Esophagus (tissue), 2 donors: ENCODE data around the gene MAP2K5. TPM values are rescaled to one million over a fixed set of nuclear protein-coding genes. Genes with fewer than 3 reads are reported as not detected.

Source experiments
- H3K27ac ChIP-seq, 2 donors: one replicate each; pipeline ENCODE4 v1.5.1; 2013; ENCODE audit warnings: low read depth in 2 of 2, mild to moderate bottlenecking in 2 of 2, inconsistent platforms in 1 of 2, low read length in 1 of 2, moderate library complexity in 1 of 2
- H3K27me3 ChIP-seq, 2 donors: one replicate each; pipeline ENCODE4 v1.6.1; 2013; ENCODE audit warnings: low read length in 2 of 2, control low read depth in 1 of 2, mild to moderate bottlenecking in 1 of 2; ENCODE audit not compliant: insufficient read depth in 2 of 2, control insufficient read depth in 1 of 2
- H3K36me3 ChIP-seq, 2 donors: one replicate each; pipeline ENCODE4 v1.6.1; 2013; ENCODE audit warnings: low read length in 1 of 2; ENCODE audit not compliant: control insufficient read depth in 2 of 2, insufficient read depth in 2 of 2
- H3K4me1 ChIP-seq, 2 donors: one replicate each; pipeline ENCODE4 v1.6.1; 2013; ENCODE audit warnings: low read length in 1 of 2; ENCODE audit not compliant: control insufficient read depth in 2 of 2, insufficient read depth in 2 of 2
- H3K4me3 ChIP-seq, 2 donors: one replicate each; pipeline ENCODE4 v1.5.1; 2013; ENCODE audit warnings: low read length in 2 of 2, mild to moderate bottlenecking in 2 of 2, low read depth in 1 of 2, moderate library complexity in 1 of 2
- H3K9me3 ChIP-seq, 2 donors: one replicate each; pipeline ENCODE4 v1.6.1; 2013; ENCODE audit warnings: mild to moderate bottlenecking in 2 of 2, low read depth in 1 of 2, low read length in 1 of 2, moderate library complexity in 1 of 2; ENCODE audit not compliant: control insufficient read depth in 2 of 2, insufficient read depth in 1 of 2
- WGBS, 2 donors: extraction: QIAGEN DNeasy Blood & Tissue Kit; methylation state at CpG; one replicate each; pipeline ENCODE4 v1.1.7; 2013; 5-methylcytosine and 5-hydroxymethylcytosine counted together
- polyA plus RNA-seq, 2 donors: library from polyadenylated mRNA; stranded (reverse); fragments of 200-250 nt; gene quantifications; one replicate each; pipeline ENCODE4 v1.2.3, GENCODE V29; 2013
- donor health status: healthy with polysubstance abuse.
- donor health status: Bipolar disorder and iron deficiency.

MAP2K5 gene
- polyA plus RNA-seq, 2 donors: 3.2 to 5.0 TPM

DNA sequence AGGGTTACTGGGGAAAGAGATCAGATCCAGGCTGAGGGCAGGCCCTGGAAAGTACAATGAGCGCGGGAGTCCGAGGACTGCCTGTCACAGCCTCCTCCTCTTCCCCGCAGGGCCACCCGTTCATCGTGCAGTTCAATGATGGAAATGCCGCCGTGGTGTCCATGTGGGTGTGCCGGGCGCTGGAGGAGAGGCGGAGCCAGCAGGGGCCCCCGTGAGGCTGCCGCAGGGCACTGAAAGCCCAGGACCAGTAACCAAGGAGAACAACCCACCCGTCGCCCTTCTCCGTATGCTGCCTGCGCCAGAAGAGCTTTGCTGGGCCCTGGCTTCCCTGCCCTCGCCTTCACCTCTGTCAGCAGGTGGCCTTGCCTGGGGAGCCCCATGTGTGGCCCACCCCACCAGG is 264.0 kb downstream of the MAP2K5 start:
- Histone ChIP-seq H3K9me3 (no peaks in the 10 kb centered on the region), H3K36me3 (peaks cover 4 to 6% of the 10 kb centered on the region in 2 donors), H3K4me3 (no peak overlapping the region), H3K4me1 (peaks cover 0 to 6% of the 10 kb centered on the region in 2 donors), H3K27ac (no peak overlapping the region), H3K27me3 (no peaks in the 10 kb centered on the region)
- WGBS, 2 donors: 96 to 97% methylated on average over 18 of the region's 18 CpGs

DNA sequence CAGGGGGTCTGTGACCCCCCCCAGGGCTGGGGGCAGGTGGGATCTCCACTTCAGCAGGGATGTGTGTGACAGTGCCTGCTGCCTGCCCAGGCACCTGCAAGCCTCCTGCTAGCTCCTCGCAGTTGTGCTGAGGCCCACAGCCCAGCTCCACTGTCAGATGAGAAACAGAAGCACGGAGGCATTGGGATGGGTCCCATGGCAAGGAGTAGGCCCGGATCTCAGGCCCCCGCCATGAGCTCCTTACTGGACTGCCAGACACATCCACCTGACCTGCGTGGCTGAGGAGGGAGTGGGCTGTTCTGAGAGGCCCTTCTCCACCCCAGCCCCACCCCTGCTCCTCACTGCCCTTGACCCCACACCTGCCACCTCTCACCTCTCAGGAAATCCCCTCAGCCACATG is 264.6 kb downstream of the MAP2K5 start:
- Histone ChIP-seq H3K27ac (no peak overlapping the region), H3K36me3 (peaks cover 4 to 6% of the 10 kb centered on the region in 2 donors), H3K4me3 (no peak overlapping the region), H3K4me1 (peaks cover 0 to 6% of the 10 kb centered on the region in 2 donors), H3K27me3 (no peaks in the 10 kb centered on the region), H3K9me3 (no peaks in the 10 kb centered on the region)
- 90% methylated on average over 5 of the region's 5 CpGs for WGBS, 2 donors

DNA sequence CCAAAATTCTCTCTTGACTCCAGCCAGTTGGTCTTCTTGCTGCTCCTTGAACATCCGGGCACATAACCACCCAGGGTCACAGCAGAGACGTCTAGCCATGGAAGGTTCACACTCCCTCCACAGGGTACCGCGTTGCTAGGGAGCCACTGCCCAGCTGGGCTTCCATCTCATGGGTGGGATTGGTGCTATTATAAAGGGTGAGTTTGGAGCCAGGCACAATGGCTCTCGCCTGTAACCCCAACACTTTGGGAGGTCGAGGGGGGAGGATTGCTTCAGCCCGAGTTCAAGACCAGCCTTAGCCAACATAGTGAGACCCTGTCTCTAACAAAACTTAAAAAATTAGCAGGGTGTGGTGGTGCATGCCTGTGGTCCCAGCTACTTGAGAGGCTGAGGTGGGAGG is 265.3 kb downstream of the MAP2K5 start:
- WGBS, 2 donors: 96 to 97% methylated on average over 7 of the region's 7 CpGs
- Histone ChIP-seq H3K27me3 (no peaks in the 10 kb centered on the region), H3K4me3 (no peak overlapping the region), H3K27ac (no peak overlapping the region), H3K36me3 (peaks cover 4% of the 10 kb centered on the region in 2 donors), H3K4me1 (peaks cover 0 to 6% of the 10 kb centered on the region in 2 donors), H3K9me3 (no peaks in the 10 kb centered on the region)

DNA sequence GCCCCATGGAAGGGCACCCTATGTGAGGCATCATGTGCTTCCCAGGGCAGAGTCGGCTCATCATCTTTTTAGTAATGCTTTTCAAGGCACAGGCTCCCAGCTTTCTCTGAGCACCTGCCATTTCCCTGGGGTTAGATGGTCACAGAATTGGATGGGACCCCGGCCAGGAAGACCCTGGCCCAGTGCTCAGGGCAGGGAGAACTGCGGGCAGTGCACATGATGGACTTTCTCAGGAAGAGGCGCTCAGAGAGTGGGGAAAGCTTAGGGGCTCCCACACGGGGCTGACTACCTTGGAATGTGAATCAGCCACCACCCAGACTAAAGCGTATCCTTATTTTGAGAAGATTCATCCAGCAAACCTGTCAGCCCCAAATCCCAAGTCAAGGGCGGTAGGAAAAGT is 266.3 kb downstream of the MAP2K5 start:
- no peaks in the 10 kb centered on the region for H3K27me3 ChIP-seq
- H3K9me3 ChIP-seq: no peaks in the 10 kb centered on the region
- 87 to 92% methylated on average over 7 of the region's 7 CpGs for WGBS, 2 donors
- no peak overlapping the region for H3K4me3 ChIP-seq
- H3K36me3 ChIP-seq: peaks cover 4% of the 10 kb centered on the region in 2 donors
- no peak overlapping the region for H3K27ac ChIP-seq
- H3K4me1 ChIP-seq: peaks cover 0 to 6% of the 10 kb centered on the region in 2 donors

- 90 to 91% methylated on average over 5 of the region's 5 CpGs for WGBS, 2 donors
- Histone ChIP-seq H3K9me3 (no peaks in the 10 kb centered on the region), H3K4me1 (peaks cover 0 to 3% of the 10 kb centered on the region in 2 donors), H3K36me3 (peaks cover 4% of the 10 kb centered on the region in 2 donors), H3K27ac (no peak overlapping the region), H3K27me3 (no peaks in the 10 kb centered on the region), H3K4me3 (no peak overlapping the region)
These were observed 266.9 kb downstream of the MAP2K5 start for GRCh38 chr15:67809441-67809840.

- WGBS, 2 donors: 86% methylated on average over 6 of the region's 6 CpGs
- Histone ChIP-seq H3K4me3 (no peak overlapping the region), H3K36me3 (peaks cover 4% of the 10 kb centered on the region in 2 donors), H3K9me3 (peaks cover 0 to under 1% of the 10 kb centered on the region in 2 donors), H3K4me1 (no peaks in the 10 kb centered on the region), H3K27ac (no peak overlapping the region), H3K27me3 (no peaks in the 10 kb centered on the region)
These were observed 267.4 kb downstream of the MAP2K5 start for GRCh38 chr15:67809866-67810265.

DNA sequence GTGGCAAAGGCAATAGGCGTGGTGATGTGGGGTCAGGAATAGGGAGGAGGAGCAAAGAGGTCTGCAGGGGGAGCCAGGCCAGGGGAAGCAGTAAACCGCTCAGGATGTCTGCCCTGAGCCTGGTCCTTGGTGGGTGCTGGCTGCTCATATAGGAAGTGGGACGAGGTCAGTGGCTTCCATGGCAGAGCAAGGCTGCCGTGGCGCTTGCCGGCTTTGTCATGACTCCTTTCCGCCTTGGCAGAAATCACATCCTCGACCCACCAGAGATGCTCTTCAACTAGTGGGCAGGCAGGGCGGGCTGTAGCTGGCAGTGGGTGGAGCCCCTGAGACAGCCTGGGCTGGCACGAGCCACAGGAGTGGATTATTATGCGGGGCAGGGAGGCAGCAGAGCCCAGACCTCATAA is 269.7 kb downstream of the MAP2K5 start:
- H3K27me3 ChIP-seq: peaks cover 0 to 5% of the 10 kb centered on the region in 2 donors
- no peak overlapping the region for H3K4me3 ChIP-seq
- H3K36me3 ChIP-seq: peaks cover 0 to under 1% of the 10 kb centered on the region in 2 donors
- WGBS, 2 donors: 73 to 76% methylated on average over 11 of the region's 11 CpGs
- H3K9me3 ChIP-seq: peaks cover 0 to 5% of the 10 kb centered on the region in 2 donors
- no peak overlapping the region for H3K27ac ChIP-seq
- H3K4me1 ChIP-seq: no peaks in the 10 kb centered on the region

- H3K27ac ChIP-seq: no peak overlapping the region
- no peaks in the 10 kb centered on the region for H3K4me1 ChIP-seq
- H3K36me3 ChIP-seq: no peaks in the 10 kb centered on the region
- peaks cover 0 to 8% of the 10 kb centered on the region in 2 donors for H3K27me3 ChIP-seq
- no peak overlapping the region for H3K4me3 ChIP-seq
- H3K9me3 ChIP-seq: peaks cover 0 to 5% of the 10 kb centered on the region in 2 donors
- WGBS, 2 donors: 76 to 82% methylated on average over 3 of the region's 3 CpGs
These were observed 270.7 kb downstream of the MAP2K5 start for GRCh38 chr15:67813104-67813634.

GRCh38 chr15:67815036-67815592 is 272.6 kb downstream of the MAP2K5 start:
- Histone ChIP-seq H3K4me1 (no peaks in the 10 kb centered on the region), H3K4me3 (no peak overlapping the region), H3K9me3 (peaks cover 0 to 5% of the 10 kb centered on the region in 2 donors), H3K27me3 (peaks cover 0 to 14% of the 10 kb centered on the region in 2 donors), H3K27ac (no peak overlapping the region), H3K36me3 (no peaks in the 10 kb centered on the region)
- 77 to 95% methylated on average over 4 to 5 of the region's 5 CpGs for WGBS, 2 donors

GRCh38 chr15:67816668-67817067 is 274.2 kb downstream of the MAP2K5 start:
- Histone ChIP-seq H3K27ac (no peak overlapping the region), H3K4me1 (no peaks in the 10 kb centered on the region), H3K4me3 (no peak overlapping the region), H3K27me3 (peaks cover 5 to 18% of the 10 kb centered on the region in 2 donors), H3K36me3 (no peaks in the 10 kb centered on the region), H3K9me3 (peaks cover 0 to 8% of the 10 kb centered on the region in 2 donors)
- WGBS, 2 donors: 95% methylated on average over 3 of the region's 3 CpGs
